Measurements from ENCODE around the gene STAT2.
"Not testable (repeated sequence)": the region's sequence is repeated elsewhere in the genome, so short reads cannot be mapped to it uniquely, and the experiment has no call there.

STAT2 gene

DNA sequence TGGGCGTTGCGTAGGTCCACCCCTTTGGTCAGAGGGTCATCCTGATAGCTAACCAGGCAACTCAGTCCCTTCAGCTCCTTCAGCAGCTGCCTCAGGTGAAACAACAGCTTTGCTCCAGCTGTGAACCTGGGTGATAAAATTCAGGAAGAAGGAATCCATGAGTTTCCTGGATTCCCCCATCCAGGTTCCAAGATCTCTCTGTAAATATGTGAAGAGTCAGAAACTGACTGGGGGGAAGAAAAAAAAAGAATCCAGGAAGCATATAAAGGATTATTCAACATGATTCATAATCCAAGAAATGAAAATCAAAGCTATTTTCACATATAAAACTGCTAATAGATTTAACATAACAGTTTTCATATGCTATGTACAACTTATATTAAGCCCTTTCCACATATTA, 8.6 kb downstream of the STAT2 start:
- H3K27ac ChIP-seq: no peak overlapping the region
- H3K9ac ChIP-seq: no peak overlapping the region
- no peaks in the 10 kb centered on the region for H3K27me3 ChIP-seq (ENCODE audit: insufficient read depth, low read depth)
- H3K4me2 ChIP-seq: no peak overlapping the region
- TF ChIP-seq, protein P1, sequence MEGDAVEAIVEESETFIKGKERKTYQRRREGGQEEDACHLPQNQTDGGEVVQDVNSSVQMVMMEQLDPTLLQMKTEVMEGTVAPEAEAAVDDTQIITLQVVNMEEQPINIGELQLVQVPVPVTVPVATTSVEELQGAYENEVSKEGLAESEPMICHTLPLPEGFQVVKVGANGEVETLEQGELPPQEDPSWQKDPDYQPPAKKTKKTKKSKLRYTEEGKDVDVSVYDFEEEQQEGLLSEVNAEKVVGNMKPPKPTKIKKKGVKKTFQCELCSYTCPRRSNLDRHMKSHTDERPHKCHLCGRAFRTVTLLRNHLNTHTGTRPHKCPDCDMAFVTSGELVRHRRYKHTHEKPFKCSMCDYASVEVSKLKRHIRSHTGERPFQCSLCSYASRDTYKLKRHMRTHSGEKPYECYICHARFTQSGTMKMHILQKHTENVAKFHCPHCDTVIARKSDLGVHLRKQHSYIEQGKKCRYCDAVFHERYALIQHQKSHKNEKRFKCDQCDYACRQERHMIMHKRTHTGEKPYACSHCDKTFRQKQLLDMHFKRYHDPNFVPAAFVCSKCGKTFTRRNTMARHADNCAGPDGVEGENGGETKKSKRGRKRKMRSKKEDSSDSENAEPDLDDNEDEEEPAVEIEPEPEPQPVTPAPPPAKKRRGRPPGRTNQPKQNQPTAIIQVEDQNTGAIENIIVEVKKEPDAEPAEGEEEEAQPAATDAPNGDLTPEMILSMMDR (conservative IDR thresholded peaks at IDR 0.05; ENCODE audit: low read depth, low read length): no peak
- H3K4me3 ChIP-seq (IDR thresholded peaks at IDR 0.05; ENCODE audit: insufficient read depth, low read depth, low read length): no peak overlapping the region
- peaks cover under 1% of the 10 kb centered on the region for H3K4me1 ChIP-seq (ENCODE audit: low read depth, poor library complexity, severe bottlenecking)
- H4K20me1 ChIP-seq (ENCODE audit: insufficient read depth): no peaks in the 10 kb centered on the region
- no peaks in the 10 kb centered on the region for H3K79me2 ChIP-seq (ENCODE audit: insufficient read depth, low read depth)
- peaks cover 22% of the 10 kb centered on the region; the same call in 1 of the 2 replicates for H3K36me3 ChIP-seq (ENCODE audit: insufficient read depth)
- no peak overlapping the region for H2AFZ ChIP-seq (ENCODE audit: low read depth)

DNA sequence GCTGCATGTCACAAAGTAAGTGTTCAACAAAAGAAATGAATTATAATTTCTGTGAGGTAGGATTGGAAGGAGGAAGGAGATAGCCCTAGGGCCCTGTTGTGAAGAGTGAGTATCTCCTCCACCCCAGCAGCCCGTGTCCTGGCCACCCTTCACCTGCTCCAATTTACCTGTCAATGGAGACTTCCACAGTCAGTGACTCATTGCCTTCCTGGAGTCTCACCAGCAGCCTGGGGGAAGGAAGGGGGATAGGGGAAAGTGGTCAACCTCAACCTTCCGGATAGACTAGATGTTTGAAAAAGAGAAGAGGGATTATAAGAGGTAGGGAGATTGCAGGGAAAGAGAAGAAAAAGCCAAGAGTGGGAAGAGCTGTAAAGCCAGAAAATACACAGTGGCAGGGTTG, 9.2 kb downstream of the STAT2 start:
- Histone ChIP-seq H3K4me3 (IDR thresholded peaks at IDR 0.05; ENCODE audit: insufficient read depth, low read depth, low read length) (no peak overlapping the region), H3K27me3 (ENCODE audit: insufficient read depth, low read depth) (no peaks in the 10 kb centered on the region), H3K36me3 (ENCODE audit: insufficient read depth) (peaks cover 22% of the 10 kb centered on the region; the same call in 1 of the 2 replicates), H3K27ac (no peak overlapping the region), H3K4me2 (no peak overlapping the region), H3K9ac (no peak overlapping the region), H3K4me1 (ENCODE audit: low read depth, poor library complexity, severe bottlenecking) (no peaks in the 10 kb centered on the region), H2AFZ (ENCODE audit: low read depth) (no peak overlapping the region), H3K79me2 (ENCODE audit: insufficient read depth, low read depth) (no peaks in the 10 kb centered on the region), H4K20me1 (ENCODE audit: insufficient read depth) (no peaks in the 10 kb centered on the region)
- TF ChIP-seq, protein P1 (conservative IDR thresholded peaks at IDR 0.05; ENCODE audit: low read depth, low read length): no peak

DNA sequence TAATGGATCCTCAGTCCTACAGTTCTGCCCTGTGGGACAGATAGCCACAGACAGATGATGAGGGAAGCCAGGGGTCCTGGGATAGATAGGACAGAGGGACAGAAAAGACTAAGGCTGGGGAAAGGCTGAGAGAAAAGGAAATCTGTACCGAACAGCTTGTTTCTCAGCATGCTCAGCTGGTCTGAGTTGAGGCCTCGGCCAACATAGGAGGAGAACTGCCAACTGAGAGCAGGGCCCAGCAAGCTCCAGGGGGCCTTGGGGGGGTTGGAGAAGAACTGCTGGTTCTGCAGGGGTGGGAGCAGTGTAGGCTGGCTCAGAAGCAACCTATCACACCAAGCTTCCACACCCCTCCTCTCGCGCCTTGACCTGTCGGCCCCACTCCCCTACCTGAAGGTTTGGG, 11.1 kb downstream of the STAT2 start:
- peaks cover 22% of the 10 kb centered on the region; the same call in 1 of the 2 replicates for H3K36me3 ChIP-seq (ENCODE audit: insufficient read depth)
- no peak overlapping the region for H3K4me3 ChIP-seq (IDR thresholded peaks at IDR 0.05; ENCODE audit: insufficient read depth, low read depth, low read length)
- no peak overlapping the region for H3K9ac ChIP-seq
- TF ChIP-seq, protein P1 (conservative IDR thresholded peaks at IDR 0.05; ENCODE audit: low read depth, low read length): no peak
- no peaks in the 10 kb centered on the region for H3K4me1 ChIP-seq (ENCODE audit: low read depth, poor library complexity, severe bottlenecking)
- H3K4me2 ChIP-seq: no peak overlapping the region
- no peaks in the 10 kb centered on the region for H3K79me2 ChIP-seq (ENCODE audit: insufficient read depth, low read depth)
- no peaks in the 10 kb centered on the region for H4K20me1 ChIP-seq (ENCODE audit: insufficient read depth)
- no peak overlapping the region for H3K27ac ChIP-seq
- H2AFZ ChIP-seq (ENCODE audit: low read depth): no peak overlapping the region
- H3K27me3 ChIP-seq (ENCODE audit: insufficient read depth, low read depth): no peaks in the 10 kb centered on the region

DNA sequence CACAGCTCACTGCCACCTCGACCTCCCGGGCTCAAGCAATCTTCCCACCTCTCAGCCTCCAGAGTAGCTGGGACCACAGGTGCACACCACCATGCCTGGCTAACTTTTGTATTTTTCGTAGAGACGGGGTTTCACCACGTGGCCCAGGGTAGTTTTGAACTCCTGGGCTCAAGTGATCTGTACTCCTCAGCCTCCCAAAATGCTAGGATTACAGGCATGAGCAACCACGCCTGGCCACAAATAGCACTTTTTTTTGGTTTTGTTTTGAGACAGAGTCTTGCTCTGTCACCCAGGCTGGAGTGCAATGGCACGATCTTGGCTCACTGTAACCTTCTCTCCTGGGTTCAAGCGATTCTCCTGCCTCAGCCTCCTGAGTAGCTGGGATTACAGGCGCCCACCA, 12.7 kb downstream of the STAT2 start:
- not testable (repeated sequence) for H3K27ac ChIP-seq; H3K4me1 ChIP-seq (ENCODE audit: low read depth, poor library complexity, severe bottlenecking); H3K9ac ChIP-seq; H3K27me3 ChIP-seq (ENCODE audit: insufficient read depth, low read depth); H4K20me1 ChIP-seq (ENCODE audit: insufficient read depth); H3K4me3 ChIP-seq (IDR thresholded peaks at IDR 0.05; ENCODE audit: insufficient read depth, low read depth, low read length); H3K79me2 ChIP-seq (ENCODE audit: insufficient read depth, low read depth); H3K4me2 ChIP-seq; H2AFZ ChIP-seq (ENCODE audit: low read depth)
- H3K36me3 ChIP-seq (ENCODE audit: insufficient read depth): peaks cover 22% of the 10 kb centered on the region; the same call in 1 of the 2 replicates

DNA sequence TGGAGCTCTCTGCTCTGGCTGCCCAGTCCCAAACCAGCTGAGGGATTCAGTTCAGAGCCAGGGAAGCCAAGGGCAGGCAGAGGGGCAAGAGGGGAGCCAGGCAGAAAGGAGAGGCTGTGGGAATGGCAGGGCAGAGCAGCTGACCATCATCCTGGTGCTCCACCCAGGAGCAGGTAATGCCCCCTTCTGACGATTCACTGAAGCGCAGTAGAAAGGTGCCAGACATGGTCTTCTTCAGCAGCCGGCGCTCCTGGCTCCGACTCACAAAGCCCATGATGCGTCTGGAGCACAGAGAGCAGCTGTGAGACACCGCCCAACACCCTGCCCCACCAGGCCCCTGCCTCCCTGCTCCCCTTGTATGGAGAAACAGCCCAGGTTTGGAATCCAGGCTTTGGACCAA, 13.2 kb downstream of the STAT2 start:
- no peak overlapping the region for H2AFZ ChIP-seq (ENCODE audit: low read depth)
- no peak overlapping the region for H3K27ac ChIP-seq
- H3K79me2 ChIP-seq (ENCODE audit: insufficient read depth, low read depth): no peaks in the 10 kb centered on the region
- H3K4me3 ChIP-seq (IDR thresholded peaks at IDR 0.05; ENCODE audit: insufficient read depth, low read depth, low read length): no peak overlapping the region
- H3K4me2 ChIP-seq: no peak overlapping the region
- peaks cover 22% of the 10 kb centered on the region; the same call in 1 of the 2 replicates for H3K36me3 ChIP-seq (ENCODE audit: insufficient read depth)
- no peaks in the 10 kb centered on the region for H3K27me3 ChIP-seq (ENCODE audit: insufficient read depth, low read depth)
- no peaks in the 10 kb centered on the region for H4K20me1 ChIP-seq (ENCODE audit: insufficient read depth)
- H3K9ac ChIP-seq: no peak overlapping the region
- TF ChIP-seq, protein P1 (conservative IDR thresholded peaks at IDR 0.05; ENCODE audit: low read depth, low read length): no peak
- H3K4me1 ChIP-seq (ENCODE audit: low read depth, poor library complexity, severe bottlenecking): peaks cover 2% of the 10 kb centered on the region

DNA sequence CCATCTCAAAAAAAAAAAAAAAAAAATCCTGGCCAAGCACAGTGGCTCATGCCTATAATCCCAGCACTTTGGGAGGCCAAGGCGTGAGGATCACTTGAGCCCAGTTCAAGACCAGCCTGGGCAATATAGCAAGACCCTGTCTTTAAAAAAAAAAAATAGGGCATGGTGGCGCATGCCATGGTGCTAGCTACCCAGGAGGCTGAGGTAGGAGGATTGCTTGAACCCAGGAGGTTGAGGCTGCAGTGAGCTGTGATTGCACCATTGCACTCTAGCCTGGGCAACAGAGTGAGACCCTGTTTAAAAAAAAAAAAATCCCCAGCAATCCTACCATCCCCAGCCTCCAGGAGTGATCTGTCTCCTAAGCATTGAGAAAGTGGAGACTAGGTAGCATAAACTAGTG, 17.6 kb downstream of the STAT2 start:
- H3K36me3 ChIP-seq (ENCODE audit: insufficient read depth); H3K79me2 ChIP-seq (ENCODE audit: insufficient read depth, low read depth); H3K27me3 ChIP-seq (ENCODE audit: insufficient read depth, low read depth); H4K20me1 ChIP-seq (ENCODE audit: insufficient read depth); H3K4me2 ChIP-seq; H3K4me3 ChIP-seq (IDR thresholded peaks at IDR 0.05; ENCODE audit: insufficient read depth, low read depth, low read length); H3K9ac ChIP-seq; H3K27ac ChIP-seq; H2AFZ ChIP-seq (ENCODE audit: low read depth): not testable (repeated sequence)
- peaks cover 42% of the 10 kb centered on the region for H3K4me1 ChIP-seq (ENCODE audit: low read depth, poor library complexity, severe bottlenecking)
